ENCODE results near the gene CPVL.

The CPVL gene

DNA sequence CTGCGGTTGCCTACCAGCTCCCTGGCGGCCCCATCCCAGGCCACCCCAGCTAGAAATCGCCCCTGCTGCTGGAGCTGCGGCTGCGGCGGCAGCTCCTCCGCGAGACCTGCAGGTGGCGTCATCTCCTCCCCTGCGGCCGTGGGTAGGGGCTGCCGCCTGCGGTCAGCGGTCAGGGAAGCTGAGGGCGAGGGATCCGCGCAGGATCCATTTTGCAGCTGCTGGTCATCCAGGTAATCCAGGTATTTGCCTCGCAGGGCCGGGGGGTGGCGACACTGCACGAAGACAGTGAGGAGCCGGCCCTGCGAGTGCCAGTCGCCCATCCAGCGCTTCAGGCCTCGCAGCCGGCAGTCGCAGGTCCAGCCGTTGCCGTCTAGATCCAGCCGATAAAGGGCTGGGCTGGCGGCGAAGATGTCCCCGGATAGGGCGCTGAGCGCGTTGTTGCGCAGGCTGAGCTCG lies 189.7 kb downstream of the CPVL start:
- Mint-ChIP-seq H3K27ac (no peak overlapping the region), H3K9me3 (no peaks in the 10 kb centered on the region), H3K4me1 (peaks cover 34% of the 10 kb centered on the region), H3K4me3 (peak overlapping the region in 1 of 2 donors; percentile 68), H3K27me3 (peaks cover 95% of the 10 kb centered on the region)
- ATAC-seq (peak; percentile 61), DNase-seq (peak in 1 of 2 donors; percentile 41)

DNA sequence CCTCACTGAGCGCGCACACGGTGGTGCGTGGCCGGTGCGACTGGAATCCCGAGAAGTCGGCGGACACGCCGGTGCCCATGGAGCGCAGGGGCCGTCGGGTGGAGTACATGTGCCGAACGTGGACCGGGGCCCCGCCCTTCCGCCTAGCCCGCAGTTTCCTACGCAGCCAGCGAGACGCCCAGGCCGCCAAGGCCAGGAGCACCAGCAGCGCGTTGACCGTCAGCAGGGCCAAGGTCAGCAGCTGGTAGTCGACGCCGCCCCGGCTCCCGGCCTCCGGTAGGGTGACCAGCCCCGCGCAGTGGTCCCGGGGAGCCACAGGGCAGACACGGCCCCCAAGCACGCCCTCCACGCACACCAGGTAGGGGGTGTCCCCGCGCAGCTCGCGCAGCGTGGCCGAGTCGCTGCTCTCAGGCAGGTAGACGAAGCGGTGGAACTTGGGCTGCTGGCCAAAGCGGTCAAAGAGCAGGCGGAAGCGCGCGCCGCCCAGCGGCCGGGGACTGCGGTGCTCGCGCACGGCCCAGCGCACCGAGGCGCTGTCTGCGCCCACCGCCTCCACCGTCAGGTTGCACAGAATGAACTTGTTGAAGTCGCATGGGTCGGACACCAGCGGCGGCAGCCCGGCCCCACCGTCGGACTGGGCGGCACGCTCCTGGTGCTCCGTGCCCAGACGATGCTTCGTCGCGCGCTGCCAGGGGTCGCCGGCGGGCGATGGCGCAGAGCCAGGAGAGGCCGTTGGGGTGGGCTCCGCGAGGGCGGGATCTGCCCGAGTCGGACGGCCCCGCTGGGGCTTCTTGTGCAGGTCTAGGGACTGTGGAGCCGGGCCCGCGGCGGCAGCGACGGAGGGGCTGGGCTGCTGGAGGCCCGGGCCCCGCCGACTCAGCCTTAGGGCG lies 190.4 kb downstream of the CPVL start:
- H3K9me3 Mint-ChIP-seq = no peaks in the 10 kb centered on the region

DNA sequence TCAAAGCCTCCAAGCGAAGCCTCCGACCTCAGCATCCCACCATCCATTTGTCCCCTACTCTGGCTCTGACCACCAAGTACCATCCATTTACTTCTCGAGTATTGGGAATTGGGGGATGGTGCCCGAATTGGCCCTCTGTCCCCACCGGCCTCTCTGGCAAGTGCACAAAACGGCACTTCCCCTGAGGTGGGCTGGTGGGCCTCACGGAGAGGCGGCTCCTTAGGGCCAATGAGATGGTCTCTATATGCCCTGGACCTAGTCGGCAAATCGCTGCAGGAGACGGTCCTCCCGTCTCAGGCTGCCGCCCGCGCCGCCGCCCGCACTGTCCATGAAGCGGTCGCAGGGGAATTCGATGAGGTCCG lies 191.0 kb downstream of the CPVL start:
- H3K4me1 Mint-ChIP-seq = peaks cover 34% of the 10 kb centered on the region
- H3K27me3 Mint-ChIP-seq = peaks cover 95% of the 10 kb centered on the region
- H3K4me3 Mint-ChIP-seq = peak overlapping the region in 1 of 2 donors; percentile 71
- DNase-seq (peak in 1 of 2 donors; percentile 2), ATAC-seq (no peak)
- no peaks in the 10 kb centered on the region for H3K9me3 Mint-ChIP-seq
- no peak overlapping the region for H3K27ac Mint-ChIP-seq

More for the DNA sequence above, 190.4 kb downstream of the CPVL start:
- ATAC-seq = peak; percentile 52
- peaks cover 95% of the 10 kb centered on the region for H3K27me3 Mint-ChIP-seq
- peak overlapping the region; percentile 47 to 71 for H3K4me3 Mint-ChIP-seq
- peaks cover 34% of the 10 kb centered on the region for H3K4me1 Mint-ChIP-seq
- DNase-seq = peak; percentile 23 to 36
- no peak overlapping the region for H3K27ac Mint-ChIP-seq

- ATAC-seq (no peak), DNase-seq (no peak)
- Mint-ChIP-seq H3K4me1 (peaks cover 34% of the 10 kb centered on the region), H3K9me3 (no peaks in the 10 kb centered on the region), H3K27me3 (peaks cover 95% of the 10 kb centered on the region), H3K27ac (no peak overlapping the region), H3K4me3 (peak overlapping the region in 1 of 2 donors; percentile 71)
These were observed 191.4 kb downstream of the CPVL start for GRCh38 chr7:28954946-28955345.

DNA sequence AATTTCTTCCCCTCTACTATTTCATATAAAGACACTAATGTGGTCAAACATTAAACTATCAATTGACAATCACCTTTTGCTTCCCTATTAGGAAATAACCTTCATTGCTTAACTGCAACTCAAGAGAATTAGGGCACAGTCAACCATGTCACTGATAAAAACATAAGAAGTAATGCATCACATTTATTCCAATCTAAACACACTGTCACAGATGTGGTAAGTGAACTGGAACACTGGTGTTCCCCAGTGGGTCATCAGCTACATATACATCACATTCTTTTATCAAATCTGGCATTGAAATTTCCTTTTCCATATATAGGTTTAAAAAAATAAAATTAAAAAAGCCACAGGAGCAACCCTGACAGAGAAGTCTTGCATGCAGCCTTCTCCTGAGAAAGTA lies 191.9 kb downstream of the CPVL start:
- Mint-ChIP-seq H3K4me3 (no peak overlapping the region), H3K4me1 (peaks cover 34% of the 10 kb centered on the region), H3K27me3 (peaks cover 90% of the 10 kb centered on the region), H3K27ac (no peak overlapping the region), H3K9me3 (no peaks in the 10 kb centered on the region)
- DNase-seq (no peak), ATAC-seq (no peak)

- Mint-ChIP-seq H3K9me3 (no peaks in the 10 kb centered on the region), H3K27me3 (peaks cover 82% of the 10 kb centered on the region), H3K27ac (no peak overlapping the region), H3K4me1 (peaks cover 32% of the 10 kb centered on the region), H3K4me3 (no peak overlapping the region)
- DNase-seq = no peak
- ATAC-seq = no peak
These were observed 192.7 kb downstream of the CPVL start for GRCh38 chr7:28953633-28954032.

All from stimulated activated naive CD8-positive, alpha-beta T cell treated with anti-CD3 and anti-CD28 coated beads, Interleukin-15, amount 100 ng/mL, for 72 hours (primary cell).